Upper lobe of left lung (tissue), 4 donors: ENCODE results near the gene SUPV3L1.

Experiments
- POLR2A ChIP-seq, 4 donors: fragments of 450-650 bp; IDR thresholded peaks; one replicate each; pipeline ENCODE4 v1.5.1; 2016 to 2017; ENCODE audit warnings: antibody characterized with exemption in 4 of 4, mild to moderate bottlenecking in 2 of 4
- POLR2AphosphoS5 ChIP-seq, 2 donors: sonication (generic); formaldehyde crosslinking; IDR thresholded peaks; one replicate each; pipeline ENCODE4 v1.5.1; 2017; ENCODE audit warnings: antibody characterized with exemption in 2 of 2
- TF ChIP-seq, protein P1 (sequence below), 6 experiments: fragments of 450-650 bp in 4 of 6; fragments of 200-600 bp in 2 of 6; sonication (generic) in 2 of 6; IDR thresholded peaks; one replicate each; pipeline ENCODE4 v1.5.1; 2016 to 2019; ENCODE audit warnings: antibody characterized with exemption in 6 of 6

GRCh38 chr10:69168493-69168892, 11.5 kb upstream of the SUPV3L1 start:
- TF ChIP-seq, protein P1, sequence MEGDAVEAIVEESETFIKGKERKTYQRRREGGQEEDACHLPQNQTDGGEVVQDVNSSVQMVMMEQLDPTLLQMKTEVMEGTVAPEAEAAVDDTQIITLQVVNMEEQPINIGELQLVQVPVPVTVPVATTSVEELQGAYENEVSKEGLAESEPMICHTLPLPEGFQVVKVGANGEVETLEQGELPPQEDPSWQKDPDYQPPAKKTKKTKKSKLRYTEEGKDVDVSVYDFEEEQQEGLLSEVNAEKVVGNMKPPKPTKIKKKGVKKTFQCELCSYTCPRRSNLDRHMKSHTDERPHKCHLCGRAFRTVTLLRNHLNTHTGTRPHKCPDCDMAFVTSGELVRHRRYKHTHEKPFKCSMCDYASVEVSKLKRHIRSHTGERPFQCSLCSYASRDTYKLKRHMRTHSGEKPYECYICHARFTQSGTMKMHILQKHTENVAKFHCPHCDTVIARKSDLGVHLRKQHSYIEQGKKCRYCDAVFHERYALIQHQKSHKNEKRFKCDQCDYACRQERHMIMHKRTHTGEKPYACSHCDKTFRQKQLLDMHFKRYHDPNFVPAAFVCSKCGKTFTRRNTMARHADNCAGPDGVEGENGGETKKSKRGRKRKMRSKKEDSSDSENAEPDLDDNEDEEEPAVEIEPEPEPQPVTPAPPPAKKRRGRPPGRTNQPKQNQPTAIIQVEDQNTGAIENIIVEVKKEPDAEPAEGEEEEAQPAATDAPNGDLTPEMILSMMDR (IDR thresholded peaks at IDR 0.05) = no peak
- no peak for TF ChIP-seq POLR2AphosphoS5 (IDR thresholded peaks at IDR 0.05)
- TF ChIP-seq POLR2A (IDR thresholded peaks at IDR 0.05) = no peak
